22Rv1 (cell line): ENCODE measurements around the gene NAV3.

Source experiments
- ZFX ChIP-seq: fragments of 450-650 bp; IDR thresholded peaks from 2 replicates; pipeline ENCODE4 v1.6.1; 2017; ENCODE audit warnings: antibody characterized with exemption, borderline replicate concordance
- TF ChIP-seq, protein P1 (sequence below): fragments of 450-650 bp; IDR thresholded peaks from 2 replicates; pipeline ENCODE4 v1.5.1; 2017; ENCODE audit warnings: mild to moderate bottlenecking

DNA sequence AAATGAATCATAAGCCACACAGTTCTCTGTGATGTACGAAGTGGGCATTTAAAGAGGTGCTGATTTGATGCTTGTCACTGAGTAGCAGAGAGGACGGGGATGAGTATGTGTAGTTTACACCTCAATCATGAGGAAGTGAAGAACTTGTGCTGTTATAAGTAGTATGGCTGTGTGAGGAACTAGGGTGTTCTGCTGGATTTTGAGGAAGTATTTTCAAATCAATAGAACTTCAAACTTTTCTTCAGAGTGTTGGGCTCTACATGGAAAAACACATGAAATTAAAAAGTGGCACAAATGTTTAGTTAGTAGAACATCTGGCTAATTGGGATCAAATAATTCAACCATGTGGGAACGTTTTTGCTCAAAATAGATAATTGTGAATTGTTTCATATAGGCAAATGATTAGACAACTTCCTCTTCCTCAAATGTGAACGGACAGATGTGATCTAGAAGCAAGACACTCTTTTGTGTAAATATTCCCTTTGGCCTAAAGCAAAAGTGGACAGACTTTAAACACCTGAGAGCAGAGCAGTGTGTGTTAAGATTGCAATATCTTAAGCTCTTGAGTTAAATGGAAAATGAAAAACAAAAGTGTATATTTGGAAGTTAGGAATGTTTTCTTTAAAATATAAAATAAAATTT, 168.5 kb downstream of the NAV3 start:
- TF ChIP-seq, protein P1, sequence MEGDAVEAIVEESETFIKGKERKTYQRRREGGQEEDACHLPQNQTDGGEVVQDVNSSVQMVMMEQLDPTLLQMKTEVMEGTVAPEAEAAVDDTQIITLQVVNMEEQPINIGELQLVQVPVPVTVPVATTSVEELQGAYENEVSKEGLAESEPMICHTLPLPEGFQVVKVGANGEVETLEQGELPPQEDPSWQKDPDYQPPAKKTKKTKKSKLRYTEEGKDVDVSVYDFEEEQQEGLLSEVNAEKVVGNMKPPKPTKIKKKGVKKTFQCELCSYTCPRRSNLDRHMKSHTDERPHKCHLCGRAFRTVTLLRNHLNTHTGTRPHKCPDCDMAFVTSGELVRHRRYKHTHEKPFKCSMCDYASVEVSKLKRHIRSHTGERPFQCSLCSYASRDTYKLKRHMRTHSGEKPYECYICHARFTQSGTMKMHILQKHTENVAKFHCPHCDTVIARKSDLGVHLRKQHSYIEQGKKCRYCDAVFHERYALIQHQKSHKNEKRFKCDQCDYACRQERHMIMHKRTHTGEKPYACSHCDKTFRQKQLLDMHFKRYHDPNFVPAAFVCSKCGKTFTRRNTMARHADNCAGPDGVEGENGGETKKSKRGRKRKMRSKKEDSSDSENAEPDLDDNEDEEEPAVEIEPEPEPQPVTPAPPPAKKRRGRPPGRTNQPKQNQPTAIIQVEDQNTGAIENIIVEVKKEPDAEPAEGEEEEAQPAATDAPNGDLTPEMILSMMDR: no peak
- no peak for TF ChIP-seq ZFX
